Peyer's patch (tissue), 4 donors: ENCODE measurements around the gene SPDEF.

Experiments
- CTCF ChIP-seq, 6 experiments: fragments of 450-650 bp in 4 of 6; fragments of 200-600 bp in 2 of 6; sonication (generic) in 1 of 6; IDR thresholded peaks; one replicate each; pipeline ENCODE4 v1.5.1; 2017 to 2019; ENCODE audit warnings: antibody characterized with exemption in 6 of 6, mild to moderate bottlenecking in 3 of 6, moderate library complexity in 1 of 6
- POLR2A ChIP-seq, 2 donors: fragments of 450-650 bp; IDR thresholded peaks; one replicate each; pipeline ENCODE4 v1.5.1; 2017; ENCODE audit warnings: antibody characterized with exemption in 2 of 2, mild to moderate bottlenecking in 2 of 2, moderate library complexity in 2 of 2

- TF ChIP-seq CTCF (IDR thresholded peaks at IDR 0.05) (no peak), POLR2A (IDR thresholded peaks at IDR 0.05) (no peak)
Measured at GRCh38 chr6:34516391-34517324, 39.5 kb downstream of the SPDEF start.
